SH-SY5Y (cell line): Measurements from ENCODE around the gene PRPF40B.

Experiments used
- GATA2 ChIP-seq: IDR thresholded peaks from 2 replicates; pipeline ENCODE4 v1.6.1; 2011; ENCODE audit warnings: mild to moderate bottlenecking, low read depth, low read length
- GATA3 ChIP-seq: IDR thresholded peaks from 2 replicates; pipeline ENCODE4 v1.6.1; 2011; ENCODE audit warnings: low read depth, mild to moderate bottlenecking, low read length, moderate library complexity

DNA sequence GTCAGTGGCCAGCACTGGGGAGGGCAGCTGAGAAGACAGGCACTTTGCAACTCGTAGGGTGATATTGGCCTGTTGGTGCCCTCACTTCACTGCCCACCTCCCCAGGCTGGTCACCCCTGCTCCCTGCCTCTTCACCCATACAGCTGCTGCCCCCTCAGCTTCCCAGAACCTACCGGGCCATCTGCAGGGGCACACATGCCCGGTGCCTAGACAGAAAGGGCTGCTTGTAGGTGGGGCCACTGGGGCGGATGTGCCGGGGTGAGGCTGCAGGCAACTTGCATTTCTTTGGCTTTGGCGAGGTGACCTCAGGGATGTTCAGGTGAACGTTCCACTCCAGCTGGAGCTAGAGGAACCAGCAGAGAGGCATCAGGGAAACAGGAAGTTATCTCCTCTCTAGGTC lies 35.1 kb upstream of the PRPF40B start:
- no peak for TF ChIP-seq GATA2
- TF ChIP-seq GATA3: no peak
